Measurements from ENCODE around the gene SIGLEC10. TPM values are rescaled to one million over a fixed set of nuclear protein-coding genes. Genes with fewer than 3 reads are reported as not detected.

The SIGLEC10 gene
- polyA plus RNA-seq, 1 donor = 1.7 TPM

- peak; percentile 97 for DNase-seq
Observed at GRCh38 chr19:51394050-51394836, 23.2 kb downstream of the SIGLEC10 start.

GRCh38 chr19:51392701-51393100, 24.7 kb downstream of the SIGLEC10 start:
- no peak for DNase-seq

GRCh38 chr19:51391073-51391611, 26.3 kb downstream of the SIGLEC10 start:
- DNase-seq = no peak

GRCh38 chr19:51389143-51389542, 28.3 kb downstream of the SIGLEC10 start:
- DNase-seq = no peak

- no peak for DNase-seq
Observed at GRCh38 chr19:51387924-51388389, 29.5 kb downstream of the SIGLEC10 start, which contains the start of gene LIM2. LIM2 (minus strand) TSS chr19:51387974; CDS start chr19:51387443, 531 bp downstream.

GRCh38 chr19:51386882-51387520, 30.4 kb downstream of the SIGLEC10 start:
- DNase-seq = no peak

- DNase-seq = no peak
Observed at GRCh38 chr19:51382004-51382403, 35.4 kb downstream of the SIGLEC10 start.

GRCh38 chr19:51380379-51380778, 37.1 kb downstream of the SIGLEC10 start:
- no peak for DNase-seq

- DNase-seq = no peak
Observed at GRCh38 chr19:51377422-51377821, 40.0 kb downstream of the SIGLEC10 start.

- no peak for DNase-seq
Observed at GRCh38 chr19:51375504-51376221, 41.8 kb downstream of the SIGLEC10 start.

- DNase-seq = no peak
Observed at GRCh38 chr19:51372649-51373504, 44.6 kb downstream of the SIGLEC10 start, which contains the start of gene NKG7. NKG7 (minus strand) TSS chr19:51372654; CDS start chr19:51372535, 119 bp downstream.

GRCh38 chr19:51372021-51372648, 45.3 kb downstream of the SIGLEC10 start:
- no peak for DNase-seq

- no peak for DNase-seq
Observed at GRCh38 chr19:51371186-51371690, 46.2 kb downstream of the SIGLEC10 start.

- no peak for DNase-seq
Observed at GRCh38 chr19:51370230-51370629, 47.2 kb downstream of the SIGLEC10 start.

- peak; percentile 19 for DNase-seq
Observed at GRCh38 chr19:51368366-51369282, 48.8 kb downstream of the SIGLEC10 start, which contains the start of gene CLDND2. CLDND2 (minus strand) TSS chr19:51369003; CDS start chr19:51368577, 426 bp downstream.

- DNase-seq = peak; percentile 98
Observed at GRCh38 chr19:51367565-51368365, 49.7 kb downstream of the SIGLEC10 start.

- DNase-seq = no peak
Observed at GRCh38 chr19:51367255-51367564, 50.2 kb downstream of the SIGLEC10 start.

GRCh38 chr19:51366389-51367254, 50.8 kb downstream of the SIGLEC10 start:
- DNase-seq = peak; percentile 97

All from hindlimb muscle (tissue), 1 donor.